B cell (primary cell): ENCODE measurements around the gene DGKQ. TPM values are rescaled to one million over a fixed set of nuclear protein-coding genes. Genes with fewer than 3 reads are reported as not detected.

ENCODE experiments used
- ATAC-seq: fragments of 200-7000 bp; cut with Tn5 transposase; one replicate; pipeline ENCODE4 v1.10.0; 2021; ENCODE audit warnings: low read depth, mild to moderate bottlenecking, moderate number of reproducible peaks, moderate library complexity
- CTCF ChIA-PET: fragments of 350-600 bp; sonication (Branson Sonifier 250); formaldehyde crosslinking; loops from one replicate; lab custom pipeline; 2021; ENCODE audit warnings: antibody characterized with exemption, inconsistent platforms; lab: Charles Lee
- POLR2A ChIA-PET: fragments of 350-600 bp; sonication (Branson Sonifier 250); formaldehyde crosslinking; loops from one replicate; lab custom pipeline; 2021; ENCODE audit warnings: antibody characterized with exemption; lab: Charles Lee
- DNase-seq: peaks from one replicate; pipeline ENCODE4 v3.0.0; 2013
- H2AFZ ChIP-seq: 2 replicates; pipeline ENCODE4 v1.6.1; 2012; ENCODE audit warnings: mild to moderate bottlenecking, low read depth, low read length; ENCODE audit not compliant: insufficient read depth, poor library complexity, severe bottlenecking
- H3K27ac ChIP-seq, 2 donors: 1 replicate in 1 of 2; 2 replicates in 1 of 2; pipeline ENCODE4 v1.5.1; 2012 to 2013; ENCODE audit warnings: low read length in 2 of 2, mild to moderate bottlenecking in 2 of 2, moderate library complexity in 1 of 2
- H3K27me3 ChIP-seq, 4 experiments: fragments of 200-600 bp in 1 of 4; sonication (generic) in 1 of 4; replicated peaks in 1 of 4; 1 replicate in 2 of 4; 2 replicates in 2 of 4; pipeline versions ENCODE4 v1.6.1 to v1.7.0; 2013 to 2016; ENCODE audit warnings: low read length in 3 of 4, mild to moderate bottlenecking in 2 of 4, mixed read lengths in 1 of 4, moderate library complexity in 1 of 4; ENCODE audit not compliant: insufficient read depth in 4 of 4, control insufficient read depth in 3 of 4; ENCODE audit errors: control extremely low read depth in 1 of 4
- H3K36me3 ChIP-seq, 2 experiments: replicated peaks in 1 of 2; 1 replicate in 1 of 2; 2 replicates in 1 of 2; pipeline versions ENCODE4 v1.6.1 to v1.7.1; 2013; ENCODE audit warnings: low read length in 1 of 2; ENCODE audit not compliant: insufficient read depth in 2 of 2, control insufficient read depth in 1 of 2; ENCODE audit errors: control extremely low read depth in 1 of 2, extremely low read depth in 1 of 2
- H3K4me1 ChIP-seq, 2 donors: fragments of 200-600 bp in 1 of 2; sonication (generic) in 1 of 2; 1 replicate in 1 of 2; 2 replicates in 1 of 2; pipeline versions ENCODE4 v1.5.1 to v1.6.1; 2013 to 2017; ENCODE audit warnings: low read length in 2 of 2; ENCODE audit not compliant: control insufficient read depth in 2 of 2, insufficient read depth in 2 of 2
- H3K4me2 ChIP-seq: replicated peaks from 2 replicates; pipeline ENCODE3; 2012; ENCODE audit warnings: mild to moderate bottlenecking, low read depth, low read length; ENCODE audit not compliant: poor library complexity, severe bottlenecking
- H3K4me3 ChIP-seq, 5 experiments: fragments of 200-600 bp in 1 of 5; sonication (generic) in 1 of 5; 1 replicate in 3 of 5; 2 replicates in 2 of 5; pipeline versions ENCODE4 v1.5.1 to v1.7.0; 2011 to 2016; ENCODE audit warnings: low read length in 4 of 5, mild to moderate bottlenecking in 4 of 5, low read depth in 2 of 5, control low read depth in 1 of 5, moderate library complexity in 1 of 5; ENCODE audit not compliant: insufficient read depth in 1 of 5; ENCODE audit errors: control extremely low read depth in 1 of 5, extremely low read depth in 1 of 5
- H3K79me2 ChIP-seq: fragments of 200-600 bp; sonication (generic); one replicate; pipeline ENCODE4 v1.6.0; 2016; ENCODE audit warnings: low read length; ENCODE audit not compliant: control insufficient read depth, insufficient read depth
- H3K9ac ChIP-seq: fragments of 200-600 bp; sonication (generic); 2 replicates; pipeline ENCODE4 v1.6.1; 2017; ENCODE audit warnings: mild to moderate bottlenecking, low read length, moderate library complexity
- H3K9me3 ChIP-seq, 3 donors: one replicate each; pipeline versions ENCODE4 v1.6.1 to v1.7.1; 2013; ENCODE audit warnings: low read length in 2 of 3; ENCODE audit not compliant: control insufficient read depth in 2 of 3, insufficient read depth in 1 of 3; ENCODE audit errors: control extremely low read depth in 1 of 3
- H4K20me1 ChIP-seq: 2 replicates; pipeline ENCODE4 v1.6.0; 2012; ENCODE audit warnings: mild to moderate bottlenecking, low read length; ENCODE audit not compliant: insufficient read depth, control insufficient read depth, poor library complexity, severe bottlenecking
- H3K27ac Mint-ChIP-seq: one replicate; pipeline ENCODE4 v1.8.0; 2021; ENCODE audit warnings: mixed read lengths
- H3K27me3 Mint-ChIP-seq: one replicate; pipeline ENCODE4 v1.8.0; 2021; ENCODE audit warnings: mixed read lengths
- H3K4me1 Mint-ChIP-seq: one replicate; pipeline ENCODE4 v1.8.0; 2021; ENCODE audit warnings: mixed read lengths
- H3K4me3 Mint-ChIP-seq: one replicate; pipeline ENCODE4 v1.8.0; 2021; ENCODE audit warnings: mixed read lengths
- H3K9me3 Mint-ChIP-seq: one replicate; pipeline ENCODE4 v1.8.0; 2022; ENCODE audit warnings: mixed read lengths; ENCODE audit not compliant: insufficient read depth
- CTCF ChIP-seq: fragments of 200-600 bp; IDR thresholded peaks from one replicate; pipeline ENCODE4 v1.8.0; 2022; ENCODE audit warnings: antibody characterized with exemption, mild to moderate bottlenecking
- EZH2 ChIP-seq: IDR thresholded peaks from 2 replicates; pipeline ENCODE4 v1.6.1; 2012; ENCODE audit warnings: borderline replicate concordance, low read depth, mild to moderate bottlenecking, moderate library complexity, low read length; ENCODE audit not compliant: insufficient read depth, poor library complexity, severe bottlenecking
- WGBS: methylation state at CpG from one replicate; pipeline ENCODE4 v1.1.5; 2013; ENCODE audit warnings: missing lambda C conversion rate; ENCODE audit not compliant: insufficient coverage; 5-methylcytosine and 5-hydroxymethylcytosine counted together
- intact Hi-C: fragments of 100-400 bp; cut with micrococcal nuclease; formaldehyde crosslinking; loops from one replicate; pipeline ENCODE4 v1.10.0; 2022
- polyA plus RNA-seq: library from polyadenylated mRNA; depleted of rRNA; stranded (reverse); fragments of >200 nt; gene quantifications from 2 replicates; pipeline ENCODE4 v1.2.3, GENCODE V29; 2012
- total RNA-seq, 2 donors: library from RNA; stranded (reverse); fragments of 120-200 nt in 1 of 2; gene quantifications; 1 replicate in 1 of 2; 2 replicates in 1 of 2; pipeline versions ENCODE4 v1.2.3 to v1.2.4, GENCODE V29; 2013 to 2022

The DGKQ gene
- total and polyA plus RNA-seq, 2 donors (not counting 1 experiment from before 2014, with no cell fraction given): 22.6 to 30.4 TPM

- POLR2A ChIA-PET: no interaction called here
These were observed 49.3 kb upstream of the DGKQ start for GRCh38 chr4:1022739-1023066.

More at GRCh38 chr4:1022739-1023066, 49.3 kb upstream of the DGKQ start:
- no peak overlapping the region for H3K27ac Mint-ChIP-seq
- ATAC-seq: no peak
- no peak overlapping the region for H3K4me3 Mint-ChIP-seq
- intact Hi-C loops: no loop called here
- H3K79me2 ChIP-seq: no peaks in the 10 kb centered on the region
- H3K27me3 ChIP-seq: no peaks in the 10 kb centered on the region
- peaks cover 24 to 43% of the 10 kb centered on the region in 2 donors for H3K4me1 ChIP-seq
- no peak overlapping the region for H2AFZ ChIP-seq
- H3K4me3 ChIP-seq: no peak overlapping the region
- H3K9me3 Mint-ChIP-seq: no peaks in the 10 kb centered on the region
- H3K36me3 ChIP-seq: peaks cover 0 to 2% of the 10 kb centered on the region in 2 experiments
- H3K9ac ChIP-seq: no peak overlapping the region
- no peaks in the 10 kb centered on the region for H3K9me3 ChIP-seq
- no peak overlapping the region for H3K27ac ChIP-seq
- peaks cover 36% of the 10 kb centered on the region for H3K4me1 Mint-ChIP-seq
- no peak for TF ChIP-seq EZH2
- TF ChIP-seq CTCF: no peak
- DNase-seq: no peak
- peak overlapping the region; percentile 73 for H3K4me2 ChIP-seq
- WGBS: 94% methylated on average over 18 of the region's 19 CpGs
- CTCF ChIA-PET: no interaction called here
- no peaks in the 10 kb centered on the region for H3K27me3 Mint-ChIP-seq
- H4K20me1 ChIP-seq: no peaks in the 10 kb centered on the region
